Breast epithelium (tissue), 3 donors: ENCODE data around the gene GSTT4.

Source experiments
- CTCF ChIP-seq, 3 donors: fragments of 450-650 bp; IDR thresholded peaks; one replicate each; pipeline ENCODE4 v1.5.1; 2016 to 2017; ENCODE audit warnings: antibody characterized with exemption in 3 of 3, mild to moderate bottlenecking in 3 of 3, moderate library complexity in 3 of 3
- POLR2A ChIP-seq: fragments of 450-650 bp; IDR thresholded peaks from one replicate; pipeline ENCODE4 v1.6.1; 2016; ENCODE audit warnings: antibody characterized with exemption, mild to moderate bottlenecking, moderate library complexity
- POLR2AphosphoS5 ChIP-seq, 3 donors: sonication (generic); formaldehyde crosslinking; IDR thresholded peaks; one replicate each; pipeline ENCODE4 v1.6.1; 2017; ENCODE audit warnings: antibody characterized with exemption in 3 of 3

- TF ChIP-seq CTCF (IDR thresholded peaks at IDR 0.05) (no peak), POLR2AphosphoS5 (IDR thresholded peaks at IDR 0.05) (no peak), POLR2A (no peak)
Observed at GRCh38 chr22:24006914-24007214, 1.6 kb upstream of the GSTT4 start.
